HFFc6 (cell line): ENCODE measurements around the gene TBX3. TPM values are rescaled to one million over a fixed set of nuclear protein-coding genes. Genes with fewer than 3 reads are reported as not detected.

ENCODE experiments used
- DNase-seq: peaks from one replicate; pipeline ENCODE4 v3.0.0-alpha.2; 2018
- H3K27ac Mint-ChIP-seq: 2 replicates; pipeline ENCODE4 v1.8.0; 2020; ENCODE audit warnings: mild to moderate bottlenecking, mixed read lengths
- H3K27me3 Mint-ChIP-seq: 2 replicates; pipeline ENCODE4 v1.8.0; 2021; ENCODE audit warnings: mild to moderate bottlenecking, moderate library complexity, mixed read lengths; ENCODE audit not compliant: insufficient read depth
- H3K36me3 Mint-ChIP-seq: 2 replicates; pipeline ENCODE4 v1.8.0; 2021; ENCODE audit warnings: low read depth, mixed read lengths
- H3K4me1 Mint-ChIP-seq: 2 replicates; pipeline ENCODE4 v1.8.0; 2020; ENCODE audit warnings: low read depth, mixed read lengths
- H3K4me3 Mint-ChIP-seq: 2 replicates; pipeline ENCODE4 v1.8.0; 2020; ENCODE audit warnings: mild to moderate bottlenecking, moderate library complexity, mixed read lengths
- H3K9me3 Mint-ChIP-seq: 2 replicates; pipeline ENCODE4 v1.8.0; 2020; ENCODE audit warnings: mild to moderate bottlenecking, mixed read lengths
- CTCF ChIP-seq: fragments of 200-600 bp; sonication (generic); IDR thresholded peaks from 2 replicates; pipeline ENCODE4 v1.5.0; 2021; ENCODE audit warnings: antibody characterized with exemption, mild to moderate bottlenecking
- total RNA-seq, 6 experiments: library from RNA; stranded (reverse); fragmentation: NEBNext Ultra II Directional; extraction: Animal tissue kit (Norgen Biotek cat#: 25700); gene quantifications; 2 replicates in 1 of 6; 3 replicates in 5 of 6; pipeline ENCODE4 v1.2.3, GENCODE V29; 2021

Gene TBX3
- total RNA-seq, 6 experiments from 2014 or later = 108 to 145 (median 127) TPM

- peaks cover 11% of the 10 kb centered on the region for H3K27me3 Mint-ChIP-seq
Measured at GRCh38 chr12:114664651-114665320, 19.2 kb downstream of the TBX3 start.

DNA sequence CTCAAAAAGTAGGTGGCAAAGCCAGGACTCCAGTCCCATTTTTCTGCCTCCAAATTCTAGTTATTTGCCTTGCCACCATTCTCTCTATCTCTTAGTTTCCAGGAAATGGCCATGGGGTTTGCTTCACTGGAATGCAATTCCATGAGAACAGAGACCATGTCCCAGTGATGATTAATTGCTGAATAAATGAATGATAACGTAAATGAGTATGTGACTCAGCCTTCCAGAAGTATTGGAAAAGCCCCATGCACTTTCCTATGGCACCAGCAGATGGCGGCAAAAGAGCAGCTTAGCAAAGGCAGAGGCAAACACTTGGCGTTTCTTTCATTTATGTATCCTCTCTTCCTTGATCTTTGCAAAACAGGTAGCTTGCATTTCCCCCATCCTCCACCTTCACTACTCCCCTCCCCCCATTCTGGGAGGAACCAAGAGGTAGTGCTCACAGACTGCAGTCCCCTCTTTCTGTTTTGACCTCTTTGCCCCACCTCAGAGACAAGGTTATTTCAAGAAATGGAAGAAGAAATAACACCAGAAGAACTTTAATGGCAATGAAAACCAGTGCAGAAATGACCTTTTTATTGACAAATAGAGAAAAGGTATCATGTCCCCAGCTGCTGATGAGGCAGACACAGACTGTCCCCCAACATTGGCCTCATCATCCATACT, 21.3 kb downstream of the TBX3 start:
- H3K4me3 Mint-ChIP-seq = peak overlapping the region; percentile 63
- H3K36me3 Mint-ChIP-seq = no peaks in the 10 kb centered on the region
- DNase-seq = peak; percentile 95
- H3K4me1 Mint-ChIP-seq = peaks cover 77% of the 10 kb centered on the region
- no peaks in the 10 kb centered on the region for H3K9me3 Mint-ChIP-seq
- TF ChIP-seq CTCF = peak; percentile 98
- H3K27ac Mint-ChIP-seq = peak overlapping the region; percentile 99
- no peaks in the 10 kb centered on the region; the same call in 1 of the 2 replicates for H3K27me3 Mint-ChIP-seq

More at GRCh38 chr12:114664651-114665320, 19.2 kb downstream of the TBX3 start:
- H3K4me3 Mint-ChIP-seq = peak overlapping the region; percentile 89
- peaks cover 2% of the 10 kb centered on the region for H3K36me3 Mint-ChIP-seq
- peak overlapping the region; percentile 99 for H3K27ac Mint-ChIP-seq
- no peak for DNase-seq
- H3K4me1 Mint-ChIP-seq = peaks cover 77% of the 10 kb centered on the region
- no peak for TF ChIP-seq CTCF
- H3K9me3 Mint-ChIP-seq = no peaks in the 10 kb centered on the region

- Mint-ChIP-seq H3K4me1 (peaks cover 73% of the 10 kb centered on the region), H3K4me3 (no peak overlapping the region), H3K9me3 (no peaks in the 10 kb centered on the region), H3K36me3 (no peaks in the 10 kb centered on the region), H3K27ac (peak overlapping the region; percentile 73), H3K27me3 (no peaks in the 10 kb centered on the region; the same call in 1 of the 2 replicates)
- DNase-seq = peak; percentile 65
- no peak for TF ChIP-seq CTCF
Measured at GRCh38 chr12:114661245-114661644, 22.7 kb downstream of the TBX3 start.

- DNase-seq = no peak
- Mint-ChIP-seq H3K27ac (no peak overlapping the region), H3K4me1 (peaks cover 59% of the 10 kb centered on the region), H3K4me3 (no peak overlapping the region), H3K27me3 (no peaks in the 10 kb centered on the region; the same call in 1 of the 2 replicates), H3K9me3 (no peaks in the 10 kb centered on the region), H3K36me3 (no peaks in the 10 kb centered on the region)
- TF ChIP-seq CTCF = no peak
Measured at GRCh38 chr12:114659084-114659483, 24.9 kb downstream of the TBX3 start.

DNA sequence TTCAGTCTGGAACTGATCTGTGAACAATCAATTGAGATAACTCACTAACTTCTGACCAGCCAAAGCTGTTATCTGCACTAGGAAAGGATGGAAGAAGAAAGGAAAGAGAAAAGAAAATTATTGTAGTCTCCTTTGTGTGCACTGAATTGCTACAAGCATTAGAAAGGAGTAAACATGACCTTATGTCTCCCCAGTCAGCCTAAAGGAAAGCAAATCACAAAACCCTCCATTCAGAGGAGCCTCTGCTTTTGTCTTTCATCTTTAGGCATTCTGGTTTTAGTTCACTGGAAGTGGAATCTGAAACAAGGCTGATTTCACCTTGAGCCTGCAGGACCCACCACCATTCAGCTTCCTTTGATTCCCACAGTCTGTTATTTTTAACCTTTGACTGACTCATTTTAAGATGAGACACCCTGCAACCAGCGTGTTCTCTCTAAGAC, 26.0 kb downstream of the TBX3 start:
- Mint-ChIP-seq H3K4me1 (peaks cover 49% of the 10 kb centered on the region), H3K36me3 (no peaks in the 10 kb centered on the region), H3K9me3 (no peaks in the 10 kb centered on the region), H3K4me3 (no peak overlapping the region), H3K27ac (no peak overlapping the region), H3K27me3 (no peaks in the 10 kb centered on the region; the same call in 1 of the 2 replicates)
- DNase-seq = no peak
- no peak for TF ChIP-seq CTCF
